DND-41 (cell line): ENCODE results near the gene CDPF1.

Experiments used
- ATAC-seq: fragments of 200-7000 bp; cut with Tn5 transposase; 3 replicates; pipeline ENCODE4 v1.9.1; 2021; ENCODE audit warnings: low read depth; ENCODE audit not compliant: insufficient read depth
- DNase-seq: peaks from one replicate; pipeline ENCODE4 v3.0.0-alpha.2; 2020
- H2AFZ ChIP-seq: 2 replicates; pipeline ENCODE4 v1.6.0; 2012; ENCODE audit warnings: low read depth, low read length
- H3K27ac ChIP-seq: 2 replicates; pipeline ENCODE4 v1.5.1; 2012; ENCODE audit warnings: low read length, inconsistent platforms
- H3K27me3 ChIP-seq: fragments of 200-600 bp; sonication (generic); 2 replicates; pipeline ENCODE4 v1.6.0; 2012; ENCODE audit warnings: low read length, mild to moderate bottlenecking, inconsistent platforms; ENCODE audit not compliant: insufficient read depth, poor library complexity
- H3K36me3 ChIP-seq: 2 replicates; pipeline ENCODE4 v1.5.1; 2012; ENCODE audit warnings: low read length, inconsistent platforms; ENCODE audit not compliant: insufficient read depth
- H3K4me1 ChIP-seq: 2 replicates; pipeline ENCODE4 v1.5.1; 2012; ENCODE audit warnings: mild to moderate bottlenecking, low read length; ENCODE audit not compliant: insufficient read depth
- H3K4me2 ChIP-seq: 2 replicates; pipeline ENCODE4 v1.6.0; 2012; ENCODE audit warnings: mild to moderate bottlenecking, moderate library complexity, low read length, inconsistent platforms; ENCODE audit not compliant: insufficient read depth
- H3K4me3 ChIP-seq, 2 experiments: fragments of 200-600 bp in 1 of 2; shearing (Covaris generic) in 1 of 2; 2 replicates each; pipeline ENCODE4 v1.5.1; 2012 to 2016; ENCODE audit warnings: inconsistent platforms in 2 of 2, low read length in 2 of 2, mild to moderate bottlenecking in 2 of 2, low read depth in 1 of 2, moderate library complexity in 1 of 2
- H3K79me2 ChIP-seq: 2 replicates; pipeline ENCODE4 v1.6.0; 2012; ENCODE audit warnings: low read length, inconsistent platforms; ENCODE audit not compliant: insufficient read depth
- H3K9ac ChIP-seq: 2 replicates; pipeline ENCODE4 v1.6.0; 2012; ENCODE audit warnings: low read depth, mild to moderate bottlenecking, inconsistent platforms, low read length, moderate library complexity
- H3K9me3 ChIP-seq: 2 replicates; pipeline ENCODE4 v1.5.1; 2012; ENCODE audit warnings: low read length, moderate library complexity, mild to moderate bottlenecking, inconsistent platforms; ENCODE audit not compliant: insufficient read depth, severe bottlenecking
- H4K20me1 ChIP-seq: 2 replicates; pipeline ENCODE4 v1.6.0; 2012; ENCODE audit warnings: low read length; ENCODE audit not compliant: insufficient read depth
- EZH2 ChIP-seq: IDR thresholded peaks from 3 replicates; pipeline ENCODE4 v1.6.1; 2012; ENCODE audit warnings: borderline replicate concordance, low read depth, mild to moderate bottlenecking, moderate library complexity, low read length, inconsistent platforms; ENCODE audit not compliant: severe bottlenecking
- TF ChIP-seq, protein P1 (sequence below): IDR thresholded peaks from 2 replicates; pipeline ENCODE4 v1.5.1; 2012; ENCODE audit warnings: borderline replicate concordance, low read length, moderate library complexity, mild to moderate bottlenecking; ENCODE audit not compliant: poor library complexity, severe bottlenecking; ENCODE audit errors: extremely low read depth

Gene CDPF1

DNA sequence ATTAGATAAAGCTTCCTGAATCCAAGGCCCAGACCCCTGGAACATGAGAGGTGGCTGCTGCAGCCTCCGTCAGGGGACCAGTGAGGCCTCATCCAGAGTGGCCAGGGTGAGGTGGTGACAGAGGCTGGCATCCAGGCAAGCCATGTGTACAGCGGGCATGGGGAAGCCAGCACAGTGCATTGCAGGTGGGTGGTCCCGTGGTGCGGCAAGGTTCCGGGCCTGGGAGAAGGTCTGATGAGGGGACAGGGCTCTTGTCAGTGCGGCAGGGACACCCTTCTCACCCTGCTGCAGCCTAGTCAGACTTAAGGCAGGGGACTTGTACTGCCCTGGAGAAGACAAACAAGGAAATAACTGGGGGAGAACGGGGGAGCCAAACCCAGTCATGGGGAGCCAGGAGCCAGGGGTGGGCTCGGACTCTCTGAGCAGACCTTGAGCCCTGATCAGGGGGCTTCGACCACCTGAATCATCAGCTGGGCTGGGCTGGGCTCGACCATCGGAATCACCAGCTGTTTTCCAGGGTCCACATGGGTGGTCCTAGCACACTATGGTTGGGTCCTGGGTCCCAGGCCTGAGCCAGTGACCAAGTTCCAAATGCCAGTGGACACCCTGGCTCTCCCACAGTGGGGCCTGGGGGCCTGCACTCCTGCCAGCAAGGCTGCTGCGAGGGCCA is 22.8 kb upstream of the CDPF1 start:
- DNase-seq (no peak), ATAC-seq (no peak)
- H3K9me3 ChIP-seq, result no peaks in the 10 kb centered on the region
- H3K79me2 ChIP-seq, result peaks cover 5% of the 10 kb centered on the region; the same call in 1 of the 2 replicates
- H3K36me3 ChIP-seq, result peaks cover 51% of the 10 kb centered on the region
- no peak overlapping the region for H2AFZ ChIP-seq
- H3K4me1 ChIP-seq, result peaks cover 21% of the 10 kb centered on the region
- H4K20me1 ChIP-seq, result no peaks in the 10 kb centered on the region
- H3K4me3 ChIP-seq, result no peak overlapping the region
- no peak overlapping the region for H3K27ac ChIP-seq
- H3K27me3 ChIP-seq, result no peaks in the 10 kb centered on the region
- no peak overlapping the region for H3K4me2 ChIP-seq
- no peak overlapping the region for H3K9ac ChIP-seq
- no peak for TF ChIP-seq EZH2
- TF ChIP-seq, protein P1, sequence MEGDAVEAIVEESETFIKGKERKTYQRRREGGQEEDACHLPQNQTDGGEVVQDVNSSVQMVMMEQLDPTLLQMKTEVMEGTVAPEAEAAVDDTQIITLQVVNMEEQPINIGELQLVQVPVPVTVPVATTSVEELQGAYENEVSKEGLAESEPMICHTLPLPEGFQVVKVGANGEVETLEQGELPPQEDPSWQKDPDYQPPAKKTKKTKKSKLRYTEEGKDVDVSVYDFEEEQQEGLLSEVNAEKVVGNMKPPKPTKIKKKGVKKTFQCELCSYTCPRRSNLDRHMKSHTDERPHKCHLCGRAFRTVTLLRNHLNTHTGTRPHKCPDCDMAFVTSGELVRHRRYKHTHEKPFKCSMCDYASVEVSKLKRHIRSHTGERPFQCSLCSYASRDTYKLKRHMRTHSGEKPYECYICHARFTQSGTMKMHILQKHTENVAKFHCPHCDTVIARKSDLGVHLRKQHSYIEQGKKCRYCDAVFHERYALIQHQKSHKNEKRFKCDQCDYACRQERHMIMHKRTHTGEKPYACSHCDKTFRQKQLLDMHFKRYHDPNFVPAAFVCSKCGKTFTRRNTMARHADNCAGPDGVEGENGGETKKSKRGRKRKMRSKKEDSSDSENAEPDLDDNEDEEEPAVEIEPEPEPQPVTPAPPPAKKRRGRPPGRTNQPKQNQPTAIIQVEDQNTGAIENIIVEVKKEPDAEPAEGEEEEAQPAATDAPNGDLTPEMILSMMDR, result no peak

DNA sequence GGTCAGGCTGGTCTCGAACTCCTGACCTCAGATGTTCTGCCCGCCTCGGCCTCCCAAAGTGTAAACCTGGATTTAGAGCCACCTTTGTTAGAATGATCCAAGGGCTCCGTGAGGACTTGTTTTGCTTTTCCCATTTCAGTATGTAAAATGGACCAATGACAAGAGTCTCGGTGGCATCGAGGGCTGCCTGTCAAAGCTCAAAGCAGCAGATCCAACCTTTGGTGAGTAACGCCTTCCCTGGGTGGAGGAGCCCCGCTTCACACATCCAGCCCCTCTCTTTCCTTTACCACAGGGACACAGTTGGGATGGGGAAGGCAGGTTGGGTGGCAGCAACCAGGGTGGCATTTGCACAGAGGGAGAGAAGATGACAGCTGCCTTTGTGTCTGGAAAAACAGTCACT is 22.1 kb upstream of the CDPF1 start:
- Histone ChIP-seq H4K20me1 (no peaks in the 10 kb centered on the region), H3K4me1 (peaks cover 26% of the 10 kb centered on the region), H3K9ac (no peak overlapping the region), H3K9me3 (no peaks in the 10 kb centered on the region), H3K79me2 (peaks cover 5% of the 10 kb centered on the region; the same call in 1 of the 2 replicates), H3K4me2 (no peak overlapping the region), H3K4me3 (no peak overlapping the region), H3K27me3 (no peaks in the 10 kb centered on the region), H2AFZ (no peak overlapping the region), H3K27ac (no peak overlapping the region), H3K36me3 (peaks cover 47% of the 10 kb centered on the region)
- no peak for DNase-seq
- ATAC-seq, result no peak
- TF ChIP-seq, protein P1, result no peak
- no peak for TF ChIP-seq EZH2

DNA sequence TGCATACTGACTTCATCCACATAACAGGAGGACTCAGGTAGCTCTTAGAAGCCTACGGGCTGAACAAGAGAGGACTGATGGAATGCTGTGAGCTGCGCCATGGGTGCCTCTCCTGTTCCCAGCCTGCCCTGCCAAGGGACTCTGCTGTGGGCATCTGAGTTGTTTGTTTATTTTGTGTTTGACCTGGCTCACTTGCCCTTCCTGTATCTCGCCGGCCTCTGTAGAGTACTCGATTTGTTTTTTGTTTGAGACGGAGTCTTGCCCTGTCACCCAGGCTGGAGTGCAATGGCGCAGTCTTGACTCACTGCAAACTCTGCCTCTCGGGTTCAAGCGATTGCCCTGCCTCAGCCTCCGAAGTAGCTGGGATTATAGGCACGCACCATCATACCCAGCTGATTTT is 19.5 kb upstream of the CDPF1 start:
- DNase-seq, result no peak
- H3K4me3 ChIP-seq, result no peak overlapping the region
- H3K9me3 ChIP-seq, result peaks cover 7% of the 10 kb centered on the region
- ATAC-seq, result no peak
- TF ChIP-seq, protein P1, result no peak
- no peak for TF ChIP-seq EZH2
- 0 out of 2 replicates have a peak overlapping the region, but pooled peaks have one; percentile 12 for H3K9ac ChIP-seq
- H4K20me1 ChIP-seq, result no peaks in the 10 kb centered on the region
- peak overlapping the region; percentile 82 for H3K4me2 ChIP-seq
- H3K27me3 ChIP-seq, result no peaks in the 10 kb centered on the region
- no peak overlapping the region for H2AFZ ChIP-seq
- peaks cover 29% of the 10 kb centered on the region for H3K36me3 ChIP-seq
- H3K4me1 ChIP-seq, result peaks cover 33% of the 10 kb centered on the region
- H3K27ac ChIP-seq, result peak overlapping the region; percentile 53; the same call in 1 of the 2 replicates
- peaks cover 5% of the 10 kb centered on the region; the same call in 1 of the 2 replicates for H3K79me2 ChIP-seq
